ENCODE results near the gene TMEM198. TPM values are rescaled to one million over a fixed set of nuclear protein-coding genes. Genes with fewer than 3 reads are reported as not detected.

Gene TMEM198, protein sequence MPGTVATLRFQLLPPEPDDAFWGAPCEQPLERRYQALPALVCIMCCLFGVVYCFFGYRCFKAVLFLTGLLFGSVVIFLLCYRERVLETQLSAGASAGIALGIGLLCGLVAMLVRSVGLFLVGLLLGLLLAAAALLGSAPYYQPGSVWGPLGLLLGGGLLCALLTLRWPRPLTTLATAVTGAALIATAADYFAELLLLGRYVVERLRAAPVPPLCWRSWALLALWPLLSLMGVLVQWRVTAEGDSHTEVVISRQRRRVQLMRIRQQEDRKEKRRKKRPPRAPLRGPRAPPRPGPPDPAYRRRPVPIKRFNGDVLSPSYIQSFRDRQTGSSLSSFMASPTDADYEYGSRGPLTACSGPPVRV
- total RNA-seq = 1 to 10 TPM; 2.9 to 3.5 TPM
- 1 to 10 TPM; 2.4 to 4.2 (median 3.4) TPM for polyA plus RNA-seq (ENCODE audit: insufficient read length in 6 of 6)
- long read RNA-seq, donor 1, partial matches to known transcripts = 139 of 165 reads
- long read RNA-seq, donor 1, other reads (novel, unspliced or antisense) = 25 of 165 reads
- long read RNA-seq, donor 2 = 0 reads
- long read RNA-seq, donor 3 = 0 reads
- long read RNA-seq, donor 4 = 0 reads
- long read RNA-seq, donor 5, partial matches to known transcripts = 52 of 90 reads
- long read RNA-seq, donor 5, other reads (novel, unspliced or antisense) = 38 of 90 reads
- long read RNA-seq, donor 6, partial matches to known transcripts = 66 of 66 reads
- long read RNA-seq, donor 6, other reads (novel, unspliced or antisense) = 0 of 66 reads
- long read RNA-seq, donor 7 = 0 reads
- long read RNA-seq, donor 8, partial matches to known transcripts = 10 of 32 reads
- long read RNA-seq, donor 8, other reads (novel, unspliced or antisense) = 22 of 32 reads
- long read RNA-seq, donor 9 = 0 reads
- long read RNA-seq, donor 10 = 0 reads
- long read RNA-seq, donor 11 = 0 reads
- long read RNA-seq, donor 12 = 0 reads

DNA sequence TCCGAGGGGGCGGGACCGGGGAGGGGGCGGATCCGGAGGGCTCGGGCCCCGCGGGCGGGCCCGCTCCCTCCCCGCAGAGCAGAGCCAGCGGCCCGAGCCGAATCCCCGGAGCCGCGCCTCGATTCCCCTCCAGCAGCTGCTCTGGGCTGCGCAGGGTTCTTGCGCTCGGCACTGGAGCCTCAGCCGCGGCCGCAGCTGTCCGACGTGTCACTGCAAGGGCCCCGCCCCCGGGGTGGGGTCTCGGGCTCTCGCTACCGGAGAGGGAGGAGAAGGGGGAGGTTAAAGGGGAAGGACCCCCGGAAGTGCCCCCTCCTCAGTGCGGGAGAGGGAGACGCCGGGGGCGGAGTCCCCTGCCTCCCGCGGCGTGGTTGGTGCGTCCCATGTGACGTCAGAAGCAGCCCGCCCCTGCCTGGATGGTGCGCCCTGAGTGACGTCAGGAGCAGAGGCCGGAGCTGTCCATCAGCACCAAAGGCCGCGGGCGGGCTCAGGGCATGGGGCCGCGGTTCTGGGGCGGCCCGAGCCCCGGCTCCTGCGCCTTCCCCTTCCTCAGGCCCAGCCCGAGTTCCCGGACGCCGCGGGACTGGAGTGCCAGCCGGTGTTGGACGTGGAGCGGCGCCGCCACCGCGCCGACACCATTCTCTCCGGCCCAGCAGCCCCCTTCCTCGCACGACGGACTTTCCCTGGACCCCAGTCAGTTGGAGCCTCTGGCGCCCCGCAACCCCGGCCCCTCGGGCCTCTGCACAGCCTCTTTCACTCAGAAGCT is at the start of gene TMEM198, which contains the start of gene CHPF:
Gene TMEM198 (plus strand): TSS at position 433 of the 763 bp plus-strand sequence. CDS start 700 bp downstream, outside the sequence.
Gene CHPF (minus strand): TSS at position 214 of the 763 bp plus-strand sequence. CDS start 271 bp downstream, outside the sequence.
- ATAC-seq = peak; percentile 93
- no peaks in the 10 kb centered on the region for H3K9me3 ChIP-seq
- peak; percentile 98 to 99 (median 98) for DNase-seq
- H3K36me3 ChIP-seq = peaks cover 0 to 26% of the 10 kb centered on the region in 2 donors
- peak within 1 kb of the TSS; percentile 69 to 75 for H3K4me3 ChIP-seq
- peak within 1 kb of the TSS; percentile 81 to 92 for H3K27ac ChIP-seq
- TF ChIP-seq, protein P1, sequence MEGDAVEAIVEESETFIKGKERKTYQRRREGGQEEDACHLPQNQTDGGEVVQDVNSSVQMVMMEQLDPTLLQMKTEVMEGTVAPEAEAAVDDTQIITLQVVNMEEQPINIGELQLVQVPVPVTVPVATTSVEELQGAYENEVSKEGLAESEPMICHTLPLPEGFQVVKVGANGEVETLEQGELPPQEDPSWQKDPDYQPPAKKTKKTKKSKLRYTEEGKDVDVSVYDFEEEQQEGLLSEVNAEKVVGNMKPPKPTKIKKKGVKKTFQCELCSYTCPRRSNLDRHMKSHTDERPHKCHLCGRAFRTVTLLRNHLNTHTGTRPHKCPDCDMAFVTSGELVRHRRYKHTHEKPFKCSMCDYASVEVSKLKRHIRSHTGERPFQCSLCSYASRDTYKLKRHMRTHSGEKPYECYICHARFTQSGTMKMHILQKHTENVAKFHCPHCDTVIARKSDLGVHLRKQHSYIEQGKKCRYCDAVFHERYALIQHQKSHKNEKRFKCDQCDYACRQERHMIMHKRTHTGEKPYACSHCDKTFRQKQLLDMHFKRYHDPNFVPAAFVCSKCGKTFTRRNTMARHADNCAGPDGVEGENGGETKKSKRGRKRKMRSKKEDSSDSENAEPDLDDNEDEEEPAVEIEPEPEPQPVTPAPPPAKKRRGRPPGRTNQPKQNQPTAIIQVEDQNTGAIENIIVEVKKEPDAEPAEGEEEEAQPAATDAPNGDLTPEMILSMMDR (IDR thresholded peaks at IDR 0.05) = no peak
- H3K4me1 ChIP-seq = peaks cover 8 to 33% of the 10 kb centered on the region in 2 donors
- peaks cover 0 to 87% of the 10 kb centered on the region in 2 donors for H3K27me3 ChIP-seq
- intact Hi-C loops (cut with DNase I) = loop anchor here in 1 of 2 donors (5.0 kb wide), 1 partner anchor 99 kb away; no protein-coding TSS in a partner anchor

DNA sequence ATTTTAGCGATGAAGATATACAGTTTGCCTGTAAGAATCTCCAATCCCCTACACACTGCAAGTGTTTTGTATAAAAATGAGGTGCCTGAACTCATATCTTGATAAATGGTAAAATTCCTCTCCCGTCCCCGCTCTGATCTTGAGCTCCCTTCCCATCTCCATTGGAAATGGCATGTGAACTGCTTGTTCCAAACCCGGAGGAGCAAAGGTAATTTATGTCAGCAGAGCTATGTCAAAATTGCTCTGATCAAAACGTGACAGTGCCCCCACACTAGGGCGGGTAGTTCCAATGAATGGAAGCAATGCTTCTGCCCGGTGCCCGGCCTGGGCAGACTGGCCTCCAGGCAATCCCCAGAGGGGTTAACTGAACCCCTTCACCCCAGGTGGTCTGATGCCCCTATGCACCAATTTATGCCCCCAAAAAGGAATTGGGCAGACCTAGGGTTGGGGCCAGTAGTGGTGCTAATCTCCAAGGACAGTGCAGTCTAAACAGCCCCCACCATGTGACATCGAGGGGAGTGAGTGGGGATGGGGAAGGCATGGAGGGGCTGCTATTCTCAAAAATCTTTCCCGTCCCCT is 48.8 kb upstream of the TMEM198 start:
- intact Hi-C loops (cut with DNase I) = no loop called here
- H3K36me3 ChIP-seq = no peaks in the 10 kb centered on the region
- peaks cover 23 to 76% of the 10 kb centered on the region in 2 donors for H3K27me3 ChIP-seq
- ATAC-seq (no peak), DNase-seq (no peak)
- TF ChIP-seq, protein P1 (IDR thresholded peaks at IDR 0.05) = no peak
- H3K4me3 ChIP-seq = no peak overlapping the region
- peaks cover 11 to 26% of the 10 kb centered on the region in 2 donors for H3K4me1 ChIP-seq
- H3K9me3 ChIP-seq = no peaks in the 10 kb centered on the region
- H3K27ac ChIP-seq = no peak overlapping the region

DNA sequence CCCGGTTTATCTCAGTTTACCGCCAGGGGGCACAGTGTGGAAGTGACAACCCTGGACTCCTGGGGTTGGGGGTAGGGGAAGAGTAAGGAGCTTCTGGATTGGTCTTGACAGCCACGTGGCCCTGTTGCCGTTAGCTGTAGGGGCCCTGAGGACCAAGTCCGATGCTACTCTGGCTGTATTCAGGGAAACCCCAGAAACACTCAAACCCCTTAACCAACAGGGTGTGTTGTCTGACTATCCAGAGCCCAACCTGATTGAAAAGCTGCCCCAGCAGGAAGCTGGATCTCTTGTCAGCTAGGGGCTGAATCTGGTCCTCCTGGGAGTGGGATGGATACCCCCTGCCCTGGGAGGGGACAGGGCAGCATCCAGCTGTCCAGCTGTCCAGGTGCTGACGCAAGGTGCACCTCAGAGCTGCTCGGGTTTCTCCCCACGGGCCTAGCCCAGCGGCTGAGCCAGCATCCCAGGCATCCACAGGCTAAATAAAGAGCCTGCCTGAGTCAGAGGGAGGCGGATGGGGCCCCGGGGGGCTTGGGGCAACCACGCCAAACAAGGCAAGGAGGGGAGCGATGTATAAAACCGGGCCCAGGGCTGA is 48.2 kb upstream of the TMEM198 start:
- no peak overlapping the region for H3K27ac ChIP-seq
- no peak overlapping the region for H3K4me3 ChIP-seq
- TF ChIP-seq, protein P1 (IDR thresholded peaks at IDR 0.05) = peak; percentile 45 to 49
- DNase-seq (peak in 1 of 4 donors; percentile 69), ATAC-seq (no peak)
- H3K4me1 ChIP-seq = peaks cover 11 to 30% of the 10 kb centered on the region in 2 donors
- no peaks in the 10 kb centered on the region for H3K36me3 ChIP-seq
- H3K27me3 ChIP-seq = peaks cover 23 to 71% of the 10 kb centered on the region in 2 donors
- no peaks in the 10 kb centered on the region for H3K9me3 ChIP-seq
- intact Hi-C loops (cut with DNase I) = no loop called here

DNA sequence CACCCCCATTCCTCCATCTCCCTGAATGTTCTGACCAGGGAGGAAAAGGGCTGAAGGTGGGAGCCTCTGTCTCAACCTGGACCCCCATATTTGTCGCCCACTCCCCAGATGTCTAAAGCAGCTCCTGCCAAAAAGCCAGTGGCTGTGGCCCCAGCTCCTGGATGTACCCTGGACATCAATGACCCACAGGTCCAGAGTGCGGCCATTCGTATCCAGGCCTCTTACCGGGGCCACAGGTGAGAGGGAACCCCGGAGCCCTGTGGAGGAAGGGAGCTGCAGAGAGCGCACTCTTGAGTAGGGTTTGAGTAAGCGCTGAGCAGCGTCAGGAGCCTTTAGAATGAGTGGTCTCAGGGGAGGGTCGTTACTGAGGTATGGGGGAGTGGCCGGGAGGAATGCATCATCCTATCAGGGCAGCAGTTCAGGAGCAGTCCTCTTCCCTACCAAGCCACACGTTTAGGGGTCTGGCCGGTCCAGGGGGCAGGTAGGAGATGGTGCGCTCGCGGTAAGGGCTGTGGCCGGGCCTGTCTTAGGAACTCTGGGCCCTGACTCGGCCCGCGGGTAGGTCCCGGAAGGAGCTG is 47.5 kb upstream of the TMEM198 start:
- DNase-seq (no peak), ATAC-seq (no peak)
- no peak overlapping the region for H3K4me3 ChIP-seq
- no peaks in the 10 kb centered on the region for H3K9me3 ChIP-seq
- intact Hi-C loops (cut with DNase I) = no loop called here
- H3K27ac ChIP-seq = no peak overlapping the region
- peaks cover 23 to 65% of the 10 kb centered on the region in 2 donors for H3K27me3 ChIP-seq
- TF ChIP-seq, protein P1 (IDR thresholded peaks at IDR 0.05) = no peak
- H3K4me1 ChIP-seq = peaks cover 11 to 30% of the 10 kb centered on the region in 2 donors
- peaks cover 0 to 3% of the 10 kb centered on the region in 2 donors for H3K36me3 ChIP-seq
